Dermis blood vessel endothelial cell (primary cell): Measurements from ENCODE around the gene DCBLD2. TPM values are rescaled to one million over a fixed set of nuclear protein-coding genes. Genes with fewer than 3 reads are reported as not detected.
A peak's percentile ranks its signal among the peaks of the same experiment; 100 is the strongest.

ENCODE experiments used
- DNase-seq: peaks from one replicate; pipeline ENCODE4 v3.0.0; 2010
- total RNA-seq: library from RNA; depleted of rRNA; stranded (reverse); fragments of >200 nt; gene quantifications from 2 replicates; pipeline ENCODE4 v1.2.3, GENCODE V29; 2014

Gene DCBLD2
- 19.6 and 23.4 TPM in 2 replicates for total RNA-seq

- DNase-seq = peak; percentile 99
Measured at GRCh38 chr3:98901392-98902350, at the start of gene DCBLD2. TSS of gene DCBLD2 (minus strand) at chr3:98901695. CDS start at chr3:98901326, 369 bp downstream.

- DNase-seq = no peak
Measured at GRCh38 chr3:98945666-98946065, 44.2 kb upstream of the DCBLD2 start.

GRCh38 chr3:98945101-98945524 is 43.6 kb upstream of the DCBLD2 start:
- DNase-seq = peak; percentile 56

- no peak for DNase-seq
Measured at GRCh38 chr3:98930413-98930812, 28.9 kb upstream of the DCBLD2 start.

- DNase-seq = peak; percentile 4
Measured at GRCh38 chr3:98921957-98922356, 20.5 kb upstream of the DCBLD2 start.

- DNase-seq = no peak
Measured at GRCh38 chr3:98920166-98920565, 18.7 kb upstream of the DCBLD2 start.

GRCh38 chr3:98918586-98918985 is 17.1 kb upstream of the DCBLD2 start:
- no peak for DNase-seq

GRCh38 chr3:98917608-98918007 is 16.1 kb upstream of the DCBLD2 start:
- no peak for DNase-seq

- no peak for DNase-seq
Measured at GRCh38 chr3:98914210-98915080, 12.9 kb upstream of the DCBLD2 start.

- DNase-seq = no peak
Measured at GRCh38 chr3:98912448-98912847, 11.0 kb upstream of the DCBLD2 start.

- DNase-seq = no peak
Measured at GRCh38 chr3:98906230-98906629, 4.7 kb upstream of the DCBLD2 start.

- DNase-seq = no peak
Measured at GRCh38 chr3:98903705-98904481, 2.4 kb upstream of the DCBLD2 start.

GRCh38 chr3:98903099-98903498 is 1.6 kb upstream of the DCBLD2 start:
- no peak for DNase-seq

GRCh38 chr3:98902351-98902740 is 851 bp upstream of the DCBLD2 start:
- DNase-seq = no peak

- peak; percentile 66 for DNase-seq
Measured at GRCh38 chr3:98901119-98901391, 440 bp downstream of the DCBLD2 start.

- no peak for DNase-seq
Measured at GRCh38 chr3:98900265-98901118, 1.0 kb downstream of the DCBLD2 start.

- no peak for DNase-seq
Measured at GRCh38 chr3:98897701-98898100, 3.8 kb downstream of the DCBLD2 start.

GRCh38 chr3:98894791-98895576 is 6.5 kb downstream of the DCBLD2 start:
- no peak for DNase-seq

- DNase-seq = no peak
Measured at GRCh38 chr3:98893740-98894139, 7.8 kb downstream of the DCBLD2 start.

- no peak for DNase-seq
Measured at GRCh38 chr3:98892263-98892662, 9.2 kb downstream of the DCBLD2 start.
